Lower leg skin (tissue), 3 donors: Measurements from ENCODE around the gene ALOX5AP.

Experiments used
- POLR2A ChIP-seq, 2 donors: fragments of 450-650 bp; IDR thresholded peaks; one replicate each; pipeline ENCODE4 v1.6.1; 2016 to 2017; ENCODE audit warnings: antibody characterized with exemption in 2 of 2, mild to moderate bottlenecking in 1 of 2, moderate library complexity in 1 of 2
- TF ChIP-seq, protein P1 (sequence below), 3 donors: fragments of 450-650 bp; IDR thresholded peaks; one replicate each; pipeline ENCODE4 v1.5.1; 2016; ENCODE audit warnings: antibody characterized with exemption in 3 of 3, mild to moderate bottlenecking in 3 of 3, moderate library complexity in 2 of 3

DNA sequence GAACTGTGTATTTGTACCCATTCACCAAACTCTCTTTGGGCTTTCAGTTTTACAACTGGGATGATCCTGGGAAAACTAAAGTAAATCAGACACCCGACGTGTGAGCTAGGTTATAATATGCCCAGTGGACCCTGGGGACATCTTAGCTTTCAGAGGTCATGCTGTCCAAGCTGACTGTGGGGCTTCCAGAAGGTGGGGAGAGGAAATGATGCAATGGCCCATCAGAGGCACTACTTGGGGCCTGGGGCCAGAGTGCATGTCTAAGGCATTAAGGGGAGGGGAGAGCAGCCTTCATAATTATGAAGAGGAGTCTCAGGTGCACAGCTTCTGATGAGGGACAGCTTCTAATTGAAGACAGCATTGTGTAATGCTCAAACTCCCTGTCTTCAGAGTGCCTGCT is 30.9 kb downstream of the ALOX5AP start:
- TF ChIP-seq, protein P1, sequence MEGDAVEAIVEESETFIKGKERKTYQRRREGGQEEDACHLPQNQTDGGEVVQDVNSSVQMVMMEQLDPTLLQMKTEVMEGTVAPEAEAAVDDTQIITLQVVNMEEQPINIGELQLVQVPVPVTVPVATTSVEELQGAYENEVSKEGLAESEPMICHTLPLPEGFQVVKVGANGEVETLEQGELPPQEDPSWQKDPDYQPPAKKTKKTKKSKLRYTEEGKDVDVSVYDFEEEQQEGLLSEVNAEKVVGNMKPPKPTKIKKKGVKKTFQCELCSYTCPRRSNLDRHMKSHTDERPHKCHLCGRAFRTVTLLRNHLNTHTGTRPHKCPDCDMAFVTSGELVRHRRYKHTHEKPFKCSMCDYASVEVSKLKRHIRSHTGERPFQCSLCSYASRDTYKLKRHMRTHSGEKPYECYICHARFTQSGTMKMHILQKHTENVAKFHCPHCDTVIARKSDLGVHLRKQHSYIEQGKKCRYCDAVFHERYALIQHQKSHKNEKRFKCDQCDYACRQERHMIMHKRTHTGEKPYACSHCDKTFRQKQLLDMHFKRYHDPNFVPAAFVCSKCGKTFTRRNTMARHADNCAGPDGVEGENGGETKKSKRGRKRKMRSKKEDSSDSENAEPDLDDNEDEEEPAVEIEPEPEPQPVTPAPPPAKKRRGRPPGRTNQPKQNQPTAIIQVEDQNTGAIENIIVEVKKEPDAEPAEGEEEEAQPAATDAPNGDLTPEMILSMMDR (IDR thresholded peaks at IDR 0.05), result no peak
- TF ChIP-seq POLR2A (IDR thresholded peaks at IDR 0.05), result no peak
